NCI-H345 treated with DMSO at 0.1 percent for 48 hours (cell line): ENCODE results near the gene TMEM221.

ENCODE experiments used
- DNase-seq: peaks from one replicate; lab custom pipeline; 2025; ENCODE audit not compliant: unreplicated experiment; lab: John Stamatoyannopoulos, UW

TMEM221 gene

GRCh38 chr19:17473041-17473440 lies 24.6 kb upstream of the TMEM221 start:
- DNase-seq: no peak

GRCh38 chr19:17471410-17472125 lies 23.1 kb upstream of the TMEM221 start:
- no peak for DNase-seq

- peak; percentile 94 for DNase-seq
Measured at GRCh38 chr19:17470068-17470841, 21.8 kb upstream of the TMEM221 start, which contains the start of gene SLC27A1. Gene SLC27A1 (plus strand): TSS chr19:17470524. CDS start chr19:17470541, 17 bp downstream.

- no peak for DNase-seq
Measured at GRCh38 chr19:17469481-17470067, 21.1 kb upstream of the TMEM221 start.

- DNase-seq: no peak
Measured at GRCh38 chr19:17469092-17469480, 20.6 kb upstream of the TMEM221 start.

- no peak for DNase-seq
Measured at GRCh38 chr19:17468302-17469091, 20.0 kb upstream of the TMEM221 start.

GRCh38 chr19:17467471-17468301 lies 19.2 kb upstream of the TMEM221 start:
- no peak for DNase-seq

GRCh38 chr19:17466487-17466850 lies 18.0 kb upstream of the TMEM221 start:
- DNase-seq: no peak

- DNase-seq: no peak
Measured at GRCh38 chr19:17460372-17461230, 12.1 kb upstream of the TMEM221 start, which contains the start of gene NXNL1. Gene NXNL1 (minus strand): TSS chr19:17460926. CDS start chr19:17460869, 57 bp downstream.

- no peak for DNase-seq
Measured at GRCh38 chr19:17458970-17459369, 10.5 kb upstream of the TMEM221 start.

- no peak for DNase-seq
Measured at GRCh38 chr19:17457616-17458015, 9.1 kb upstream of the TMEM221 start.

GRCh38 chr19:17456127-17456526 lies 7.7 kb upstream of the TMEM221 start:
- DNase-seq: no peak

- no peak for DNase-seq
Measured at GRCh38 chr19:17455308-17456123, 7.0 kb upstream of the TMEM221 start.

GRCh38 chr19:17454576-17455071 lies 6.2 kb upstream of the TMEM221 start:
- DNase-seq: peak; percentile 6

GRCh38 chr19:17451820-17452219 lies 3.4 kb upstream of the TMEM221 start:
- no peak for DNase-seq

- DNase-seq: no peak
Measured at GRCh38 chr19:17450264-17451075, 2.0 kb upstream of the TMEM221 start.

GRCh38 chr19:17447704-17448130 lies 751 bp downstream of the TMEM221 start:
- DNase-seq: no peak
